Measurements from ENCODE around the gene RPTOR.

RPTOR gene

GRCh38 chr17:80998748-80999535 is 454.3 kb downstream of the RPTOR start:
- no peak for DNase-seq (ENCODE audit: low spot score)

DNA sequence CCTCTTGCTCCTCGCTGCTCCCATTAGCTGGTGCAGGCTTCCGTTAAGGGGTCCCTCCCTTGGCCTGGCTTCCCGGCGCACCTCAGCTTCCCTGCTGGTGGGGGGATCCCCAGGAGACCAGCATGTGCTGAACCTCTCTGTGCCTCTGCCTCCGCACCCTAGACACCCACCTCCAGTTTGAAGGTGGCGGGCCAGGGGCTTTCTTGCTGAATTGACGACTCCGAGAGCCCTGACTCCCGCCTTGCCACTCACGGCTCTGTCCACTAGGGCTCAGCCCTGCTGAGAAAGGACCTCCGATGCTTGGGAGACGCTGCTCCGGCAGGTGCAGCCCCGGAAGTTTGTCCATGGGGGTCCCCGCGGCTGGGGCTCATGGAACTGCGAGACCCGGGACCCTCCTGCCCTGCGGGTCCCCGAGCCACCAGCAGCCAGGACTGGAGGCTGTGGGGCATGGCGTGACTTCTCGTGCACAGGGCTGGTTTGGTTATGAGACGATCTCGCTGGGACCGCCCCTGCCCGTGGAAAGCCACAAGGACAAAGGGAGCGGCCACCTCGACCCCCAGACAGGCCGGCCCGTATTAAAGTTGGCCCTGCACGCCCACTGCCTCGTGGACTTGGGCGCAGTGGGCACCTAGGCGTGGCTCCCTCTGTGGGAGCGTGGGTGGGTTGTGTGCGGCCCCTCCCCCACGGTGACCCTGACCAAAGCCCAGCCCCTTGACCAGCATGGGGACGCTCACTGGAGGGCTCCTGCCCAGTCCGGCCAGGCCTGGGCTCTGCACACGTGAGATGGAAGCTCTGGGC is 455.1 kb downstream of the RPTOR start:
- DNase-seq (ENCODE audit: low spot score): no peak

DNA sequence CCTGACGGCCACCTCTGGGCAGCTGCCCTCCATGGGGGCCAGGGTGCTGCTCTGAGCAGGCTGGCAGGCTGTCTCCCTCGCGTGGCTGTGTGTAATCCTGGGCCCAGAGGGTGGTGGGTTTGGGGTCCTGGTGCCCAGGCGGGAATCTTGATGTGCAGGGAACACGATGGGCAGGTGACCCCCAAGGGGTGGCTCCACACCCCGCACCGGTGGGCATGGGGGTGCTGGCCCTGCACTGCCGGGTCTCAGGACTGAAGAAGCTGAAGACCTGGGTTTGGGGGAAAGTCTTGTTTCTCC is 455.6 kb downstream of the RPTOR start:
- no peak for DNase-seq (ENCODE audit: low spot score)

DNA sequence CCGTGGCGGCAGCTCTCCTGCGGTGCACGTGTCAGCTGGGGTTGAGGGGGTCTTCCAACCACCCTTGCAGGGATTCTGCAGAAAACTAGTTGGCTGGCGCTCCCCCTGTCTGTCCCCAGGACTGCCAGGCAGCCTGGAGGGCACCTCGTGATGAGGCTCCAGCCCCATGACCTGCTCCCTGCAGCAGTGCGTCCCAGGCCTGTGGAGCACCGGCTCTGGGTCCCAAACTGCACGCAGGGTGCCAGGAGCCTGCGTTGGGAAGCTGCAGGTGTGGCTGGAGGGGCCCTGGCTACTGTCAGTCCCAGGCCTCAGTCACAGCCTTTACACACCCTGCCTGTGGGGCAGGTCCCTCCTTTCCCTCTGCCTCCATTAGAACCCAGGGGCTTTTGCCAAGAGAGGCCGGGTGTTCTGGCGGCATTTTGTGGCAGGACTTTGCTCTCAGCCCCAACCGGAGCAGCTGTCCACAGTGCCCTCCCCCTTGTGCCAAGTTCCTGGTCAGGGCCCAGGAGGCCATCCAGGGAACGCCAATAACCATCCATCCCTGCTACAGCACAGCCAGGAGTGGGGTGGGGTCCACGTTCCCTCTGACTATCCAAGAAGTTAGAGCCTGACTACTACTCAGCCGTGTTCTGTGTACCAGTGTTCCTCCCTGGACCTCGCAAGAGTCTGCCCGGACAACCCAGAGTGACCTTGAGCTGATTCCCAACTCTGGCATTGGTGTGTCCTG is 456.2 kb downstream of the RPTOR start:
- DNase-seq (ENCODE audit: low spot score): no peak

- DNase-seq (ENCODE audit: low spot score): no peak
Observed at GRCh38 chr17:81002013-81002384, 457.4 kb downstream of the RPTOR start.

- DNase-seq (ENCODE audit: low spot score): peak; percentile 66
Observed at GRCh38 chr17:81002409-81003361, 458.0 kb downstream of the RPTOR start.

GRCh38 chr17:81003711-81004475 is 459.3 kb downstream of the RPTOR start:
- DNase-seq (ENCODE audit: low spot score): no peak

DNA sequence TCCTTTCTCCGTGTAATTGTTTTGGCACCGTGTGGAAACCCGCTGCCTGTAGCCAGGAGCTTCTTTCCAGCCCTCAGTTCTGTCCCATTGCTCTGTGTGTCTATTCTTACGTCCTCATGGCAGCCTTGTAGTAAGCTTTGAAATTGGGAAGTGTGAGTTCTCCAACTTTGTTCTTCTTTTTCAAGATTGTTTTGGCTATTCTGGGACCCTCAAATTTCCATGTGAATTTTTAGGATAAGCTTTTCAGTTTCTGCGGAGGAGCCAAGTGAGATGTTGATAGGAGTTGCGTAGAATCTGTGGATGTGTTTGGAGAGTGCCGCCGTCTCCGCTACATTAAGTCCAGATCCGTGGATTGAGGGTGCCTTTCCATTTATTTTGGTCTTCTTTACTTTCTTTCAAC is 462.3 kb downstream of the RPTOR start:
- DNase-seq (ENCODE audit: low spot score): no peak

DNA sequence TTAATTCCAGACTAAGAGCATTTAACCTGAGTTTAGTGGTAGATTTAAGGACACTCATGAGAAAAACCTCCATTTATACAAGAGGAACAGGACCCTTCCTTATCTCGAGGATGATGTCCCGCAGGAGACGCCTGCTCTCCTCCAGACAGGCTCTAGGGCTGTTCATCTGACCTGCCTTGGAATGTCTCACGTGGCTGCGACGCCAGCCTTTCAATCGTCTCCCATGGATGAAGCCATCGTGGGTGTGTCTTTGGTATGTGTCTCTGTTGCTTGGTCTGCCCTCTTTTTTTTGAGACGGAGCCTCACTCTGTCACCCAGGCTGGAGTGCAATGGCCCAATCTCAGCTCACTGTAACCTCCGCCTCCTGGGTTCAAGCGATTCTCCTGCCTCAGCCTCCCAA is 463.5 kb downstream of the RPTOR start:
- no peak for DNase-seq (ENCODE audit: low spot score)

GRCh38 chr17:81009136-81009535 is 464.5 kb downstream of the RPTOR start:
- no peak for DNase-seq (ENCODE audit: low spot score)

GRCh38 chr17:81010935-81011334 is 466.3 kb downstream of the RPTOR start:
- no peak for DNase-seq (ENCODE audit: low spot score)

GRCh38 chr17:81011951-81012350 is 467.3 kb downstream of the RPTOR start:
- DNase-seq (ENCODE audit: low spot score): no peak

- DNase-seq (ENCODE audit: low spot score): no peak
Observed at GRCh38 chr17:81012574-81013447, 468.2 kb downstream of the RPTOR start.

DNA sequence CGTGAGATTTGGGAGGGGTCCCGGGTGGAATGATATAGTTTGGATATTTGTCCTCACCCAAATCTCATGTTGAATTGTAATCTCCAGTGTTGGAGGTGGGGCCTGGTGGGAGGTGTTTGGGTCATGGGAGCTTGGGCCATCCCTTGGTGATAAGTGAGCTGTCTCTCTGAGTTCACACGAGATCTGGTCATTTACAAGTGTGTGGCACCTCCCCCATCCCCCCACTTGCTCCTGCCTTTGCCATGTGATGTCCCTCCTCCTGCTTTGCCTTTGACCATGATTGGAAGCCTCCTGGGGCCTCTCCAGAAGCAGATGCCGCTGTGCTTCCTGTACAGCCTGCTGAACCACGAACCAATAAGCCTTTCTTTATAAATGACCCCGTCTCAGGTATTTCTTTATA is 469.0 kb downstream of the RPTOR start:
- no peak for DNase-seq (ENCODE audit: low spot score)

GRCh38 chr17:81015136-81015535 is 470.5 kb downstream of the RPTOR start:
- DNase-seq (ENCODE audit: low spot score): no peak

Measured in hematopoietic multipotent progenitor cell treated with erythropoietin and hydrocortisone succinate and interleukin-3 and kit ligand, for 15 days (in vitro differentiated cells).